Measurements from ENCODE around the gene EYA2. TPM values are rescaled to one million over a fixed set of nuclear protein-coding genes. Genes with fewer than 3 reads are reported as not detected.

The EYA2 gene
- total and polyA plus RNA-seq, 2 of the 4 experiments (the other 2 are of a cell fraction) = 2.3 to 5.4 TPM

DNA sequence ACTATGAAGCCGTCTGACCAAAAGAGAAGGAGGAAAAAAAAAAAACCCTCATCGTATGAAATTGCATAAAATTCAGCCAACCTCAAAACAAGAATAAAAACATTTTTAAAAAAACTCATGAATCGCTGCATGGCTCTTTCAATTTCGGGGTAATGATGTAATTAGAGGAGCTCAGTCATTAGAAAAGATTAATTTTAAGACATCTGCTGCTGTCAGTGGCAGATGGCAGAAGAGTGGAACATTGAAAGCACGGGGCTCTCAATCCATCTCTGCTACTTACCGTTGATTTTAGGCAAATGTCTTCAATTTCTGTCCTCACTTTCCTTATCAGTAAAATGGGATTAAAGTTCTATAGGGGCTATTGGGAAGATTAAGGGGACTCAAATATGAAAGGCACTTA lies 79.1 kb downstream of the EYA2 start:
- ChIA-PET POLR2A (ENCODE audit: unreplicated experiment) (no interaction called here), CTCF (no interaction called here)
- Histone ChIP-seq H4K20me1 (ENCODE audit: insufficient read depth, low read length) (no peaks in the 10 kb centered on the region), H4K91ac (ENCODE audit: insufficient read depth, low read depth, low read length) (no peak overlapping the region), H3K27me3 (ENCODE audit: control insufficient read depth, insufficient read depth, low read length) (no peaks in the 10 kb centered on the region), H3K9me1 (ENCODE audit: insufficient read depth, low read length) (peaks cover 5% of the 10 kb centered on the region; the same call in 1 of the 2 replicates), H2AK5ac (ENCODE audit: low read depth, low read length) (no peak overlapping the region), H3K23ac (ENCODE audit: low read depth, low read length) (no peak overlapping the region), H3K27ac (ENCODE audit: insufficient read depth, low read length) (no peak overlapping the region), H2AK9ac (replicated peaks; ENCODE audit: low read depth, low read length, poor library complexity) (no peak overlapping the region), H3K4me2 (ENCODE audit: low read depth, low read length) (no peak overlapping the region), H4K8ac (ENCODE audit: low read depth in 2 of 2, low read length in 2 of 2) (no peak overlapping the region), H2BK15ac (ENCODE audit: low read depth, low read length) (no peak overlapping the region), H3K56ac (ENCODE audit: extremely low read depth, insufficient read depth, low read length) (no peak overlapping the region), H3K4ac (ENCODE audit: low read depth, low read length) (no peak overlapping the region), H4K5ac (ENCODE audit: low read depth, low read length) (no peak overlapping the region), H3K9ac (ENCODE audit: low read depth, low read length) (no peak overlapping the region), H3K18ac (ENCODE audit: low read depth, low read length) (no peak overlapping the region), H3K4me1 (ENCODE audit: control insufficient read depth, insufficient read depth, low read length) (no peaks in the 10 kb centered on the region), H2AFZ (replicated peaks; ENCODE audit: low read length, poor library complexity) (no peak overlapping the region), H3K14ac (replicated peaks; ENCODE audit: low read depth, low read length) (no peak overlapping the region), H2BK120ac (ENCODE audit: low read depth, low read length) (no peak overlapping the region), H3K9me3 (ENCODE audit: control insufficient read depth, insufficient read depth, low read length) (no peaks in the 10 kb centered on the region), H3K36me3 (ENCODE audit: control insufficient read depth, insufficient read depth, low read length) (no peaks in the 10 kb centered on the region), H2BK5ac (ENCODE audit: low read depth, low read length, poor library complexity, severe bottlenecking) (no peak overlapping the region), H3K79me1 (ENCODE audit: low read depth in 1 of 2, low read length in 2 of 2) (peaks cover 0 to 3% of the 10 kb centered on the region in 2 experiments; a peak in 1 of 4 replicates), H3K4me3 (ENCODE audit: insufficient read depth, low read depth, low read length) (no peak overlapping the region), H2BK20ac (ENCODE audit: low read depth, low read length) (no peak overlapping the region)
- dilution Hi-C loops (cut with HindIII; ENCODE audit: low sequenced_read_pairs, unreplicated experiment) (no loop called here), in situ Hi-C loops (cut with MboI; ENCODE audit: low sequenced_read_pairs) (no loop called here), intact Hi-C loops (cut with micrococcal nuclease) (no loop called here)
- ATAC-seq (ENCODE audit: low read depth) = no peak
- no peak for TF ChIP-seq MAFK (IDR thresholded peaks at IDR 0.05; ENCODE audit: low read depth, low read length)
- TF ChIP-seq, protein P1, sequence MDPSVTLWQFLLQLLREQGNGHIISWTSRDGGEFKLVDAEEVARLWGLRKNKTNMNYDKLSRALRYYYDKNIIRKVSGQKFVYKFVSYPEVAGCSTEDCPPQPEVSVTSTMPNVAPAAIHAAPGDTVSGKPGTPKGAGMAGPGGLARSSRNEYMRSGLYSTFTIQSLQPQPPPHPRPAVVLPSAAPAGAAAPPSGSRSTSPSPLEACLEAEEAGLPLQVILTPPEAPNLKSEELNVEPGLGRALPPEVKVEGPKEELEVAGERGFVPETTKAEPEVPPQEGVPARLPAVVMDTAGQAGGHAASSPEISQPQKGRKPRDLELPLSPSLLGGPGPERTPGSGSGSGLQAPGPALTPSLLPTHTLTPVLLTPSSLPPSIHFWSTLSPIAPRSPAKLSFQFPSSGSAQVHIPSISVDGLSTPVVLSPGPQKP (IDR thresholded peaks at IDR 0.05; ENCODE audit: borderline replicate concordance, low read depth, low read length) = no peak
- TF ChIP-seq CHD1 (IDR thresholded peaks at IDR 0.05; ENCODE audit: low read depth, low read length) = no peak
- TF ChIP-seq RAD21 (IDR thresholded peaks at IDR 0.05; ENCODE audit: low read length) = no peak
- TF ChIP-seq MXI1 (IDR thresholded peaks at IDR 0.05; ENCODE audit: borderline replicate concordance, low read depth, low read length) = no peak
- TF ChIP-seq, protein P2, sequence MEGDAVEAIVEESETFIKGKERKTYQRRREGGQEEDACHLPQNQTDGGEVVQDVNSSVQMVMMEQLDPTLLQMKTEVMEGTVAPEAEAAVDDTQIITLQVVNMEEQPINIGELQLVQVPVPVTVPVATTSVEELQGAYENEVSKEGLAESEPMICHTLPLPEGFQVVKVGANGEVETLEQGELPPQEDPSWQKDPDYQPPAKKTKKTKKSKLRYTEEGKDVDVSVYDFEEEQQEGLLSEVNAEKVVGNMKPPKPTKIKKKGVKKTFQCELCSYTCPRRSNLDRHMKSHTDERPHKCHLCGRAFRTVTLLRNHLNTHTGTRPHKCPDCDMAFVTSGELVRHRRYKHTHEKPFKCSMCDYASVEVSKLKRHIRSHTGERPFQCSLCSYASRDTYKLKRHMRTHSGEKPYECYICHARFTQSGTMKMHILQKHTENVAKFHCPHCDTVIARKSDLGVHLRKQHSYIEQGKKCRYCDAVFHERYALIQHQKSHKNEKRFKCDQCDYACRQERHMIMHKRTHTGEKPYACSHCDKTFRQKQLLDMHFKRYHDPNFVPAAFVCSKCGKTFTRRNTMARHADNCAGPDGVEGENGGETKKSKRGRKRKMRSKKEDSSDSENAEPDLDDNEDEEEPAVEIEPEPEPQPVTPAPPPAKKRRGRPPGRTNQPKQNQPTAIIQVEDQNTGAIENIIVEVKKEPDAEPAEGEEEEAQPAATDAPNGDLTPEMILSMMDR (conservative IDR thresholded peaks at IDR 0.05; ENCODE audit: low read depth, low read length) = no peak
- no peak for TF ChIP-seq BHLHE40 (IDR thresholded peaks at IDR 0.05; ENCODE audit: low read depth, low read length)
- WGBS, 2 experiments (ENCODE audit: extremely low coverage in 2 of 2, insufficient read length in 1 of 2) = no CpG with 5 or more reads among the region's 6 CpGs
- DNase-seq = no peak
- no TSS peak for BruUV-seq (replicated peaks)

Data from IMR-90 (cell line).